ENCODE results near the gene PPP1R1C.
A peak's percentile ranks its signal among the peaks of the same experiment; 100 is the strongest.
"Not testable (repeated sequence)": the region's sequence is repeated elsewhere in the genome, so short reads cannot be mapped to it uniquely, and the experiment has no call there.

The PPP1R1C gene, protein sequence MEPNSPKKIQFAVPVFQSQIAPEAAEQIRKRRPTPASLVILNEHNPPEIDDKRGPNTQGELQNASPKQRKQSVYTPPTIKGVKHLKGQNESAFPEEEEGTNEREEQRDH
- 0 reads per million in 2 donors for total RNA-seq

DNA sequence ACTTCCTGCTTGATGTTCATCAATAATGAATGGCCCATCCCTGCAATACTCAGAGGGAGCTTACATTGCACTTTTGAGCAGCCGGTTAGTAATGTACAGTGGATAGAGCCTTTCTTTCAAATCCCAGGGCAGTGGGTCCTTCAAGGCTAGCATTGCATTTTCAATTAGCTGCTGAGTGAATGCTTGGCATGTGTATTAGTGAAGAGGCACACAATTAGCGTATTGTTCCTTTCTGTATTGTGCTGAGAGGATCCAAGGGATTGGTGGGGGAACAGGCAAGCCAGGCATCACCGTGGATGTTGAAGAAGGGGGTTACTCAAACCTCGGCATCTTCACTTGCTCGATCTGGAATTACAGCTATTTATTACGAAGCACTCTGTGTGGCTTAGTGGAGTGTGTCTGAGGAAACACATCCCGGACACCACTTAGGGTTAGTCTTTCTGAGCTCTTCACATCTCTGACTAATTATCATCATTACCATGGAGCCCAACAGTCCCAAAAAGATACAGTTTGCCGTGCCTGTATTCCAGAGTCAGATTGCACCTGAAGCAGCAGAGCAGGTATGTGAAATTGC lies at the start of gene PPP1R1C:
Gene PPP1R1C (plus strand): TSS at position 222 of the 574 bp plus-strand sequence. CDS start 258 bp downstream, at position 480.
- no peak for DNase-seq

DNA sequence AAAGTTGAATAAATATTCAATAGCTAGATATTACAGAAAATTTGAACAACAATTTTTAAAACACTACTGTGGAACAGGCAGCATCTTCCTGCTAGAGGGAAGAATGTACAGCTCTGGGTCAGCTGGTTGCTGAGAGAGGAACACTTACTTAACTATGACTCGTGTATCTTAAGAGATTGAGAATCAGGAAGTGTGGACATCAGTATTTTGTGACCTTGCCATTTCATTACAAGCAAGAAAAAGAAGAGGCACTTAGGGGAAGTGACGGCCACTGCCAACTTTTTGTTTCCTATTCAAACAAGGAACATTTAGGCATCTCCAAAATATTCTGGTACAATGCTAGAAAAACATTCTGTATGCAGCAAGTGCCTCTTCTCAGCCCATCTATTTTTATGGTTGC lies 48.2 kb upstream of the PPP1R1C start:
- DNase-seq, result no peak

DNA sequence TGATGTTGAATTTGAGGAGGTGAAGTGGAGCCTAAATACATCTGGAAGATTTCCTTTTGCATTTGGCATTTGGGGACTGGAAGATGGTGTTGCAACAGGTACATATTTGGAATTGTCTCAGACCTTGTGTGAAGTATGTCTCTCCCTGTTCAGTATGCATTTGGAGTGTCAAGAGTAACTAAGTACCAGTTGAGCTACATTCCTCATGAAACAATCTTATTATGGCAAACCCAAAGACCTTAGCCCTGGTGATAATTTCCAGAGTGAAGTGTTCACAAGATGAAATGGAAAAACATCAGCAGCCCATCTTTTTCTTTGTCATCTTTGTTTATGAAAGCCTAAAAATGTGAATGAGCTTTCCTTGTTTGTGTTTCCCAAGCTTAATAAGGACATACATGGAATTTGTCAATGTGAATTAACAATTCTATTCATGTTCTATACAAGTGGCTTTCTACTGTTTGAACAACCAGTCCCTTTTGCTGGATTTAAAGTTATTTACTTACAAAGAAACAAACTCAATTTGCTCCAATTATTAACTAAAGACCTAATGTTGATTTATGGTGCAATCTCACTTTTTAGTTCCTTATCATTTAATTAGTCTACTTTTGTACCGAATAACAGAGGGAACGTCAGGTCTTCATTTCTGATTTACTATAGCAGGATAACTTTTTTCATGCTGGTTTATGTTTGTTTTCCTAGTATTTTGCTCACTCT lies 42.1 kb upstream of the PPP1R1C start:
- DNase-seq, result no peak

DNA sequence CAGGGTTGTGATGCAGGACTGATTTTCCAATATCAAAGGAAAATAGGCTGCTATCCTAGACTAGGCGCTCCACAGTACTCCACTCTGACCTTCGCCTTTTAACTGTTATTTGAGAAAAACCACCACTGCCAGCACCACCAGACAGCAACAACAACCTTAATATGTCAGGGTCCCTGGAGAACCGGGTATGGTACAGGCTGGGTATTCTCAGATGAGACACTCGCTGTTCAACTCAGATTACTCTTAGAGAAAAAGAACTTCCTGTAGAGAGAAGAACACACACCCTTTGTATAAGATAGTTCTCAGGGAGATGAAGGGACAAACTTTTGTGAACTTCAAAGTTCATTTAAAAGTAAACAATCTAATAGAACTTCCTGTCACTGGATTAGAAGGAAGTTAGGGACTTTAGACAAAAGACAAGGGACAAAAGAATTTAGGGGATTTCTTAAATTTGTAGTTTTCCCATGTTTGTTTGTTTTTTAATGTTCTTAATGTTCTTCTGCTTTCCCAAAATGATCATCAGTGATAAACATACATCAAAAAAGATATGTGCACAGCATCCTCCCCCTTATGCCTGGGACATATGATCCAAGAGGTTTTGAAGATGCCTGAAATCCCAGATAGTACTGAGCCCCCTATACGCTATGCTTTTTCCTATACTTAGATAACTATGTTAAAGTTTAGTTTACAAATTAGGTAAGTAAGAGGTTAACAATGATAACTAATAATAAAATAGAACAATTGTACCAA lies 41.3 kb upstream of the PPP1R1C start:
- no peak for DNase-seq

DNA sequence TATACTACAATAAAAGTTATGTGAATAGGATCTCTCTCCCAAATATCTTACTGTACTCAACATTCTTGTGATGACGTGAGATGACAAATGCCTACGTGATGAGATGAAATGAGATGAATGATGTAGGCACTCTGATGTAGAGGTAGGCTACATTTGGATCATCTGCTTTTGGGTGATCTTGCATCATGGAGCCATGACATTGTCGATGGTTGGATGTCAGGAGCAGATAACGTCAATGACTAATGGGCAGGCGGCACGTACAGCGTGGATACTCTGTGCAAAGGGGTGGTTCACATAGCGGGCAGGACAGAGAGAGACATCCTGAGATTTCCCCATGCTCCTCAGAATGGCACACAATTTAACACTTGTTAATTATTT lies 40.8 kb upstream of the PPP1R1C start:
- no peak for DNase-seq

DNA sequence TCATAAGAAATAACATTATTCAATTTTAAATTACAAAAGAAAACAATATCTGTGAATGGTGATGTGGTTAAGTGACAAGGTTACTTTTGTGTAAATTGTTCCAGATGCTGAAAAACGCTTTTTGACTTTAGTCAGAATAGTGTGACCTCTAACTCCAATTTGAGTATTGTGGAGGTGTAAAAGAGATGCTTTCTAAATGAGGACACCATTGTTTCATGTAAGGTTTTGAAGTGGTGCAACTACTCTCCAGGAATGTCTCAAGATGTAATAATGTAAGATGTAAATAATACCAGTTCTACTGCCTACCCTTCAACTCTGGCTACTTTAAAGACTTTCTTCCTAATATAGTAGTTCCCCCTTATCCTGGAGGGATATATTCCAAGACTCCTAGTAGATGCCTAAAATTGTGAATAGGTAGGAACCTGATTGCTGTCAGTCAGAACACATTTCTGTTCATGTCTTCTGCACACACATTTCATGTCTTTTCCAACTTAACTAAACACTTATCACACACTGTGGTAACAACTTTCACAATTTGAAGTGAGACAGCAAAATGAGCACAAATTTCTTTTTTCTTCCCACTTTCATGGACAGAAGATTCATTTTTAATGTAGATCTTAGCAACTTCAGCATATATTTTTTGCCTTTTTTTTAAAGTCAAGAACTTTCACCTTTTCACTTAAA lies 39.1 kb upstream of the PPP1R1C start:
- no peak for DNase-seq

DNA sequence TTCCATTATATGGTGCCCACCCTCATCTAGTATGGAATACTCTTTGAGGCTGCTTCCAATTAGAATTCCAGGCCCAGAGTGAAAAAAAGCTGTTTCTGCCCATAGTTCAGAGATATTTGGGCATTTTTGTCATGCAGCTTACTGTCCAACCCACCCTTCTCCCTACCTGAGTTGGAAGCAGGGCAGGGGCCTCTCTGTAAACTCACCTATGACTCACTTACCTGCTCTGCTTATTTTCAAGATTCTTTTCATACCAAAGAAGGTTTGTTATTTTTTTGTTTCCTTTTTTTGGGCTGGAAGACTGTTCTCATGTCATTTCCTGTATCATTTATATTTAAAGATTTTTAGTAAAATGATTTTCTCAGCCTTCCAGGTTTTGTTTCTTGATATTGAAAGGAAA lies 38.4 kb upstream of the PPP1R1C start:
- no peak for DNase-seq

DNA sequence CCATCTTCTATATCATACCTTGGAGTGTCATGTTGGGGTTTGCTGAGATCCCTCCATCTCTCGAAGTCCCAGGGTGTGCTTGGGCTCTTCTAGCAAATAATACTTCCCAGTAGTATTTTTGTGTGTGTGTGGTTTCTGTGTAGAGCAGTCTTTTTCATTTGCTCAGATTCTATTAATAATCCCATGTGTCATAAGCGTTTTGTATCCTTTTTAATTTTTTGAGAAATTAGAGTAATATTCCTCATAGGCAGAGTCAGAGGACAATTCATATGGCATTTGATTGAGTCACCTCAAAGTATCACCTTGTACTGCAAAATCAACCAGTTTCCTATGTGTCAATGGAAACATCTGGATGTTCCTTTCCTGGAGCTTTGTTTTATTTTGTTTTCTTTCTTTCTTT lies 37.4 kb upstream of the PPP1R1C start:
- DNase-seq, result no peak

DNA sequence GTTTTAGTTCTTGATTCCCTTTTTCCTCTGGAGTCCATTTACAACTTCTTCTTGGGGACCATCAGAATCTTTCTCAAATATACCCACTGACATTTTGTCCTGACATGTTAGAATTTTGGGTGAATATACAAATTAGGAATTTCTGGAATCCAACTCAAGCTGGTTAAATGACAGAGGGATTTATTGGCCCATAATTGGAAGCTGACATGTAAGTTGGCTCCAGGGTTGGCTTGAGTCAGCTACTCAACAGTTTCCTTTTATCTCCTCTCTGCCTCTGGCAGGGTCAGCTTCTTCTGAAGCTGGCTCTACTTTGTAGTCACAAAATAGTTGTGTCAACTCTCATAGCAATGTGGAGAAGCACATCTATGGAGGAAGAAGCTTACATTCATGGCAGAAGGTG lies 36.6 kb upstream of the PPP1R1C start:
- DNase-seq, result no peak

DNA sequence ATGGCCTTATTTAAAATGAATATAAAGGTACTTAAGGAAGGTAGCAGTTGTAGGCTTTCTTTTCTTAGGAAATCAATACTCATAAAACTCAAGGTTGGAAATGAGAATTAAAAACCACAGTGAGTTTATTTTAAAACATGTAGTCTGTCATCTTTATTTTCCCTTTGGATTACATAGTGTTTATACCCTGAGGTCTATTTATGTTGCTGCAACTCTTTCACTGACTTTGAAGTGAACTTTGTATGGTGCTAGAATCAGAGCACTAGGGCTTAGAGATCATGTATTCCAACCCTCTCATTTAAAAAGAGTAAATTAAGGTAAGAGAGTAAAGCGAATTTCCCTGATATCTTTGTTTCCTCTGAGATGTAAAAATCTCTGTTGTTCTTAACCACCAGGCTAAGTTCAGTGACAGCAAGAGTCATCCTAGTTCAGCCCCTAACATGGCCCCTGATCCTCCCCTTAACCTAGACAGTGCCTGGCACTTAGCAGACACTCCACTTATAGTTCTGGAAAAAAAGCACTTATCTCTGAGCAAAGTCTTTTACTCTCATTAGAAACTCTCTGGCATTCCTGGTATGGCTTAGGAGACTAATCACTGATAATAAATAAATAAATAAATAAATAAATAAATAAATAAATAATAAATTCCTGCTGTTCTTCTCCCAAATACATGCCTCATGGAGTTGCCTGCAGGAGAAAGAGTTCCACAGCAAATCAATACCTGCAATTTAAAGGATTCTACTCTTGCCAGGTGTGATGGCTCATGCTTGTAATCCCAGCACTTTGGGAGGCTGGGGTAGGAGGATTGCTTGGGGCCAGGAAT lies 33.0 kb upstream of the PPP1R1C start:
- no peak for DNase-seq

DNA sequence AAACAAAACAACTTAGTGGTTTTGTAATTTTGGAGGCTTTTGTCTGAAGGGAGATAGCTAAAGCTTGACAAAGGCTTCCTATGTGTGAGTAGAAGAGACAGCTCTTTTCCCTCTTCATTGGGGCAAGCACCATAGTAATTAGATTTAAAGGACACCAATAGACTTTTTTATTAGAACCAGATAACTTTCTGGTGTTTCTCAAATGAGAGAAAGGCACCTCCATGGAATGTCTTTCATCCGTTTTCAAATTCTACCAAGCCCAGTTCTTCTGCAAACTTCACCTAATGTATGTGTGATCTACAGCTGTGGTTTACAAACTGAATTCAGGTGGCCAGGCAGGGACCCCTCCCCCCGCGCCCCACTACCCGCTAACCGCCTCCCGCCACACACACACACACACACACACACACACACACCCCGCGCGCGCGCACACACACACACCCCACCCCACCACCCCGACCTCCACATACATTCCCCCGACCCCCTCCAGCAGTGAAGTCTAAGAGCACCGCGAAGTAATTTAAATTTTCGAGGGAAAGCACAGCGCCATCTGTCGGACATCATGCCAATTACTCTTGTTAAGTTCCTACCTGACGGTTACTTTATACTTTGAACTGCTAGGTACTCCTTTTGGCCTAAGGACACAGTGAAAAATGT lies 31.6 kb upstream of the PPP1R1C start:
- DNase-seq, result peak; percentile 53

DNA sequence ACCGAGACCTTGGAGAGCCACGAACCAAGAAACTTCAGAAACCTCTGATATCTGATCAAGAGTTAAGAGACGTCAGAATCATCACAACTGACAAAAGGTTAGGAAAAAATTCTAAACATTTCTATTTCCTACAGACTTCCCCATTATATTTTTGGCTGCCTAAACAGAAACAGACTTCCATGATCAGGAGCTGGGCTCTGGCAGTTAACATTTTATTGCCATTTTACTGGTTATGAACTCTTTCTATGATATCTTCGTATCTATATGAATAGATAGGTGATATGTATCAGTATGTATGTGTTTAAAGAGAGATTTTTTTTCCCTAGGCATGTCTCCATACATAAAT lies 31.1 kb upstream of the PPP1R1C start:
- no peak for DNase-seq

DNA sequence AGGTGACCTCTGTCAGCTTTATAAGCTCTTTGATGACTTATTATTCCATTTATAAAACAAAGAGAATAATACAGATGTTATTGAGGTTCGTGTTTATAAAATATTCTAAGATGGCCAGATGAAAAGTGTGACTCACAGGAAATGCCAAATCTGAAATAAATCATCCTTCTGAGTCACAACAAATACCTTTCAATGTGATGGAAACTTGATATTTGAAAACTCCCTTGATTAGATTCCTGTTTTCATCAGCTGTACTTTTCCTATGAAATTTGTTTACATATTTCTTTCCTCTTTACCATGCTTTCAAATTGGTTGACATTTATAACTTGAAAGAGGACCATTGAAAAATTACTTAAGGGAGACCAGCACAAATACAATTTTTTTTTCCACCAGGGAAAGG lies 30.6 kb upstream of the PPP1R1C start:
- DNase-seq, result no peak

DNA sequence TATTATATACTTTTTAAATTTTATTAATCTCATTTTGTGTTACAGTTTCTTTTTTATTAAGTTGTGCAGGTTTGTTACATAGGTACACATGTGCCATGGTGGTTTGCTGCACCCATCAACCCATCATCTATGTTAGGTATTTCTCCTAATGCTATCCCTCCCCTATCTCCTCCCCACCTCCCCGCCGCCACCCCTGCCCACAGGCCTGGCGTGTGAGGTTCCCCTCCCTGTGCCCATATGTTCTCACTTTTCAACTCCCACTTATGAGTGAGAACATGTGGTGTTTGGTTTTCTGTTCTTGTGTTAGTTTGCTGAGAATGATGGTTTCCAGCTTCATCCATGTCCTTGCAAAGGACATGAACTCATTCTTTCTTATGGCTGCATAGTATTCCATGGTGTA lies 29.8 kb upstream of the PPP1R1C start:
- DNase-seq, result not testable (repeated sequence)

DNA sequence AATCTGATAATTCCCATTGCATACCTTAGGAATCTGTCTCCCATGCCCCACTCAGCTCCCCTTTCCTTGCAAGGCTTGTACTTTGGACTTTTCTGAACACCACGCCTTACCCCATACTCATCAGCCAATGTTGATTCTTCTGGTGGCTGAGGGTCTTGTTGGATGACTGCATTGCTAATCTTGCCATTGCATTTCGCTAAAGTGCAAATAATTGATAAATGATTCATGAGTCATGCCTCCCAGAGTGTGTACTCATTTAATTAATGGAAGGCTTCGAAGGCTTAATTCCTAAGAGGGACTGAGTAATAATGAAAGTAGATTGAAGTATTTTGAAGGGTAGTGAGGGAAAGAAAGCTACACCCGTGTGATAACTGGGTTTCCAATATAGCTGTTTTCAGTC lies 28.0 kb upstream of the PPP1R1C start:
- no peak for DNase-seq

DNA sequence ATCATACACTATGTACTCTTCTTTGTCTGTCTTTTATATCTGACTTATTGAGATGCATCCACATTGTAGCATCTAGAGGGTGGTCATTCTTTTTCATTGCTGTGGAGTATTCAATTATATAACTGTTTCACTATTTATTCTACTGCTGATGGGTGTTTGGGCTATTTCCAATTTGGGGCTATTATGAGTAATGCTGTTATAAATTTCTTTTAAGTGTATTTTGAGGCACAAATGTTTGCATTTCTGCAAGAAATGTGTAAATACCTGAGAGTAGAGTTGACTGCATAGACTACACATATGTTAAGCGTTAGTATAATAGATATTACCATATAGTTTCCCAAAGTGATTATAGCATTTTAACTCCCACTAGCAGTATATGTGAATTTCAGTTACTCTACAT lies 26.9 kb upstream of the PPP1R1C start:
- DNase-seq, result no peak

DNA sequence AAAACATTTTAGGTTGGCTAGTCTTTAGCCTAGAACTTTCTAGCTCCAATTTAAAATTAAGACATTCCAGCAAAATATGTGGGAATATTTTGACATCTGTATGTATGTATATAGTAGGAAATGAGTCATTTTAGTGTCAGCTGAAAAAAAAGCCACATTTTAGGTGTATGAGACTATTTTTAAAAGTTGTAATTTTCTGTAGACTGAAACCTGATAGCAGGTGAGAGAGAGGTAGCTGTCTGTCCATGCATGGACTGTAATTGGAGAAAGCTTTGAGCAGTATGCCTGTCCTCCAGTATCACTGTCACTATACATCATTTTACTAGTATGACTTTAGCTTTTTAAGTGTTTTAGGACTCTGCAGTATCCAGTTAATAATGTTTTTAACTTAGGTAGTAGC lies 26.1 kb upstream of the PPP1R1C start:
- no peak for DNase-seq

DNA sequence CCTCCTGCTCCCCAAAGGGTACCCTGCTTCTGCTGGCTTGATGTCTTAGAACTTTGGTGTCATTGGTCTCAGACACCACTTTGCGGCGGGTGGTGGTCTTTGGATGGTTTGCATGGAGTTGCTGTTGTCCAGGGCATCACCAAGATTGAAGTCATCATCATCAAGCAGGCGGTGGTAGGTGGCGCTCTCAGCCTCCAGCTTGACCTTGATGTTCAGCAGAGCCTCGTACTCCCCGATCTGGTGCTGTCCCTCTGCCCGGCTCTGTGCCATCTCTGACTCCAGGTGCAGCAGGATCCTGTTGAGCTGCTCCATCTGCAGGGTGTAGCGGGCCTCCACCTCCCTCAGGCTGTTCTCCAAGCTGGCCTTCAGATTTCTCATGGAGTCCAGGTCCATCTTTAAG lies 24.5 kb upstream of the PPP1R1C start:
- not testable (repeated sequence) for DNase-seq

DNA sequence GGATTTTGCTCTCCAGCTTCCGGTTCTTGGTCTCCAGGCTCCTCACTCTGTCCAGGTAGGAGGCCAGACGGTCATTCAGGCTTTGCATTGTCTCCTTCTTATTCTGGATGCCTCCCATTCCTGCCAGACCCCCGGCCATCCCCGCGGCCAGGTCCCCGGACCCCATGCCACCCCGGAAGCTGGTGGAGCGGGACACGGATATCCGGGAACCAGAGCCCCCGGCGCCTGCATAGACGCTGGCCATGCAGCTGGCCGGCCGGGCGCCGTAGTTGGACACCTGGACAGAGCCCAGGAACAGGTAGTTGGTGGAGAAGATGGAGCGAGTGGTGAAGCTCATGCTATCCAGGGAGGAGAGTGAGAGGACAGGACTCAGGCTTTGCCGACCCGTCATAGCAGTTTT lies 23.5 kb upstream of the PPP1R1C start:
- DNase-seq, result no peak

DNA sequence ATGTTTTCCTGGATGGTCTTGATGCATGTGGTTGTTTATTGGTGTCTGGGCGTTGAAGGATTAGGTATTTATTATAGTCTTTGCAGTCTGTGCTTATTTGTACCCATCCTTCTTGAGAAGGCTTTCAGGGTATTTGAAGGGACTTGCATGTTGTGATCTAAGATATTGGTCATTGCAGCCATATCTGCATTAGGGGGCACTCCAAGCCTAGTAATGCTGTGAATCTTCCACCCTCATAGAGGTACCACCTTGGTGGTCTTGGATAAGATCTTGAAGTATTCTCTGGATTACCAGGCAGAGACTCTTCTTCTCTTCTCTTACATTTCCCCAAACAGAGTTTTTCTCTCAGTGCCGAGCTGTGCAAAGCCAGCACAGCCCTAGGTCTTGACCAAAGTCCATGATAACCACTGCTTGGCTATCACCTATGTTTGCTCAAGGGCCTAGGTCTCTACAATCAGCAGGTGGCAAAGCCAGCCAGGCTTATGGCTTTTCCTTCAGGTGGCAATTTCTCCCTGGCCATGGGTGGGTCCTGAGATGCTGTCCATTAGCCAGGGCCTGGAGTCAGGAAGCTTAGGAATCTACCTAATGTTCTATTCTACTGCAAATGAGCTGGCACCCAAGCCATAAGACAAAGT lies 15.4 kb upstream of the PPP1R1C start:
- DNase-seq, result no peak

DNA sequence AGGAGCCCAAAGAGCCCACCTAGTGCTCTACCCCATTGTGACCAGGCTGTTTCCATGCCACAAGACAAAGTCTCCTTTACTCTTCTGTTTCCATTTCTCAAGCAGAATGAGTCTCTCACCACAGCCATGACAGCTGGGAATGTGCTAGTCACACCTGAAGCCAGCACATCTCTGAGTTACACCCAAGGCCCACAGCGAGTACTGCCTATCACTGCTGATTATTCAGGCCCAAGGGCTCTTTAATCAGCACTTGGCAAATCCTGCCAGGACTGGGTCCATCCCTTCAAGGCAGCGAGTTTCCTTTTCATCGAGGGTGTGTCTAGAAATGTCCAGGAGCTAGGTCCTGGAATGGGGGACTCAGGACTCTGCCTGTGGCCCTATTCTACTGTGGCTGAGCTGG lies 14.6 kb upstream of the PPP1R1C start:
- no peak for DNase-seq

Data from T-helper 9 cell (primary cell).